ENCODE measurements around the gene TSPAN4.

TSPAN4 gene

DNA sequence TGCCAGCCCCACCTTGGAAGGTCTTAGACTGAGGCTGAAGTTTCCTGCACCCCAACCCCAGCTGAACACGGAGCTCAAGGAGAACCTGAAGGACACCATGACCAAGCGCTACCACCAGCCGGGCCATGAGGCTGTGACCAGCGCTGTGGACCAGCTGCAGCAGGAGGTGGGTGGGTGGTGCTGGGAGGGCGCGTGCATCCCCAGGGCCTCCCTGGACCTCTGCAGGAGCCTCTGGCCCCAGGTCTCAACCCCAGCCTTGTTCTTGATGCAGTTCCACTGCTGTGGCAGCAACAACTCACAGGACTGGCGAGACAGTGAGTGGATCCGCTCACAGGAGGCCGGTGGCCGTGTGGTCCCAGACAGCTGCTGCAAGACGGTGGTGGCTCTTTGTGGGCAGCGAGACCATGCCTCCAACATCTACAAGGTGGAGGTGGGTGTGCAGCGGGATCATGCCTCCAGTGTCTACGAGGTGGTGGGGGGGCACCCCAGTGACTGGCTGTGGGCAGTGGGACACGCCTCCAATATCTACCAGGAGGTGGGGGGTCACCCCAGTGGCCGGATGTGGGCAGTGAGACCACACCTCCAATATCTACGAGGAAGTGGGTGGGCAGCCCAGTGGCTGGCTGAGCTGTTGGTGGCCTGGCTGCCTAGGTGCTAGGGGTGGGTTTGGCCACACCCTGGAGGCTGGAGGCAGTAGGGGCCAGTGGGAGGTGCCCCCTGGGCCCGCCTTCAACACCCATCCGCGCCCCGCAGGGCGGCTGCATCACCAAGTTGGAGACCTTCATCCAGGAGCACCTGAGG, 5.3 kb upstream of the TSPAN4 start:
- no peak for DNase-seq

DNA sequence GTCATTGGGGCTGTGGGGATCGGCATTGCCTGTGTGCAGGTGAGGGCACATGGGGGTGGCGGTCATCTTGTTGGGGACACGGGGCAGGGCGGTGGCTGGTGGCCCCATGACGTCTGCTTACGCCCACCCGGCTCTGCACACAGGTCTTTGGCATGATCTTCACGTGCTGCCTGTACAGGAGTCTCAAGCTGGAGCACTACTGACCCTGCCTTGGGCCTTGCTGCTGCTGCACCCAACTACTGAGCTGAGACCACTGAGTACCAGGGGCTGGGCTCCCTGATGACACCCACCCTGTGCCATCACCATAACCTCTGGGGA, 4.7 kb upstream of the TSPAN4 start:
- DNase-seq, result no peak

DNA sequence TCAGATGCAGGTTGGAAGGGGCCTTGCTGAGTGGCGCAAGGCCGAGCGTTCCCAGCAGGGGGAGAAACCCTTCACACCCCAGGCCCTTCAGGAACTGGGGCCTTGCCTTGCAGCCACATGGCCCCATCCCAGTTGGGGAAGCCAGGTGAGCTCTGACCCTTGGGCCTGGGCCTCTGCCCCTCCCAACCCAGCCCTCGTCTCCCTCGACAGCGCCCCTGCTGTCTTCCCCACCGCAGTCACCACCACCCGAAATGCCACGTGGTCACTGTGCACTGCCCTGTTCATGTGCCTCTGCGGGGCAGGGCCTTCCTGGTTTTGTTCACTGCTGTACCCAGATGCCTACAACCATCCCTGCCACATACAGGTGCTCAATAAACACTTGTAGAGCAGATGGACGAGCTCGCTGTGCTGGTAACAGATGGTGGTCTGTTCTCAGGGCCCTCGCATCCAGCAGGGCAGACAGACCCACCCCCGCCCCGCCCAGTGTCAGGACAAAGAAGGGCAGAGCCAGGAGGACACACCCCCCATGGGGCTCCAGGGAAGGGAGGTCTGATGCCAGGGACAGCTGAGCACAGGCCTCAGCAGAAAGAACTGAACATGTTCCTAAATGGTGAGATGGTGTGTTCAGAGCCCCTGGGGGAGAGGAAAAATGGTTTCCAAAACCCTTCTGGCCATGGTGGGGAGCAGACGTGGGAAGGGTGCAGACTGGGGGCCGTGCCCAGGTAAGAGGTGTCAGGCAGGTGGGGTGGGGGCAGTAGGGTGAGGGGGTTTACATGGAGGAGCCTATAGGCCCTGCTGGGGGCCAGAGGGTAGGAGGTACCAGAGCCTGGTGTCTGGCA, 4.0 kb upstream of the TSPAN4 start:
- DNase-seq, result peak; percentile 22

DNA sequence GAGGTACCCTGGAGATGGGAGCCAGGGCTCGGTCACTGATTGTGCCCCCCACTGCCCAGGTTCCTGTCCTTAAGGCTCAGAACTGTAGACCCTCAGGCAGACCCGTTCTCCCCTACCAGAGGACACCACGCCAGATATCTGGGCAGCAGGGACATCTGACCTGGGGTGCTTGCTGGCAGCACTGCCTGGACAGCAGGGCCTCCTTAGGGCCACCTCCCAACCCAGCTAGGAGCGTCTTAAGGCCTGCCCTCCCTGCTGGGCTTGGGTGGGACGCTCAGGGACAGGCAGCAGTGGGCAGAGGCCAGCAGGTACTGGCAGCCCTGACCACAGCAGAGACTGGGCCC, 3.4 kb upstream of the TSPAN4 start:
- DNase-seq, result no peak

DNA sequence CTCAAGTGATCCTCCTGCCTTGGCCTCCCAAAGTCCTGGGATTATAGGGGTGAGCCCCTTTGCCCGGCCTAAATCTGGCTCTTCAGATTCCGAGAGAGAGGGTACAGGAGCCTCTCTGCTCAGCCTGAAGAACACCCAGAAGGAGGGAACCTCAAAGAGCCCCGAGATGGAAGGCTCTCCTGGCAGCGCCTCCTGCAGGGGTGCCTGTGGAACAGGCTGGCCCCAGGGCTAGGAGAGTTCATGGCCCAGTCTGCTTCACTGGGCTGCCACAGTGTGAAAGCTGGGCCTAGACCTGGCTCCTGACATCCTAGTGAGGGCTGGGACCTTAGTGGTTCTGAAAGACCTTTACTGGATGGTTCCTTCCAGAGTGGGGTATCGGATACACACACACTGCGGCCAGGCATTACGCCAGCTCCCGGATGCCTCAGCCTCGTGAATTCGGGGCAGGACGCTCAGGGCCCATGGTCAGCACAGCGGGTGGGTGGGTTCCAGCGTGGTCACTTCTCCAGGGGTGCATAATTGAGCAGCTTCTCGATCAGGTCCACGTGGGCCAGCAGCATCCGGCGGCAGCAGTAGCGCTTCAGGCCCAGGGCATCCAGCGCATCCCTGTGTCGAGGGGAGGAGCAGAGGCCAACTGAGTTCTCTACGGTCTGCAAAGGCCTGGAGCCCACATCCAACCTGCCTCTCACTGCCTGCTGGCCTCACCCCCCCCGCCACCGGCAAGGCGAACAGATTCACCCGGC, 2.6 kb upstream of the TSPAN4 start:
- DNase-seq, result no peak

DNA sequence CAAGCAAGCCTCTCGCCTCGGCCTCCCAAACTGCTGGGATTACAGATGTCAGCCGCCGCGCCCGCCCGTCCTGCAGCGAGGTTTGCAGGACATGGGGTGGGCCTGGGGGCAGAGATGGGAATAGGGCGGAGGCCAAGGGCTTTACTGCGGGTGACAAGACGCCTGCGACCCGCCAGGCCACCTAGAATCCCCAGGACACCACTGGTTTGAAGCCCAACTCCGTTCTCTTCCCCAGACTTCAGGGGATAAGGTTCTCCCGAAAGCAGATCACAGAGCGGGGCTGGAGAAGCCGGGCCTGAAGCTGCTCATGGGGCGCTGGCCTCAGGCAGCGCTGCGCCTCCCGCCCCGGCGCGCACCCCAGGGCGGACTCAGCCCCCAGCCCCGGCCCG, 677 bp upstream of the TSPAN4 start:
- no peak for DNase-seq

DNA sequence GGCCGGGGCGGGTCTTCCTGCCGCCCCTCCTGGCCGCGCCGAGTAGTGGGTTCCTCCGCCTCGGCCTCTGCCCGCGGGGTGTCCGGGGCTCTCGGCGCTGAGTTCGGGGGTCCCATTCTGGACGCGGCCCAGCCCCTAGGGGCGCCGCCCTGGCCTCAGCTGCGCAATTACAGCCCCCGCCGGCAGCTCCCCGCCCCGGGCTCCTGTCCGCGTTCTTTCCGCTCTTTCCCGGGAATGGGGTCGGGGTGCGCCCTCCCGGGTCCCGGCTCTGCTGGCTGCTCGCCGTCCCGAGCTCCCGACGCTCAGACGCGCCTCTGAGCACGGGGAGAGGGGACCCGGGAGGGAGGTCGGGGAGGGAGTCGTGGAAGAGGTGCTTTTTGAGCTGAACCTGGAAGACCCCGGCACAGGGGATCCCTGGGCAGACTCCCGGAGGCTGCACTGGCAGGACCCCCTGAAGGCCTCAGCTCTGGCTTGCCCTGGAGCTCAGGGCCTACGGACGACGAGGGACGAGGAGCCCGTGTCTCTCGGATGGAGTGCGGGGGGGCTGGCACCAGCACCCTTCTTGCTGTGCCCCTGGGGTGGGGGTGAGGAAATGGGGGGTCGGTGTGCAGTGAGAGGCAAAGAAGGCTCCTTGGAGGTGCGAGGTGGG, 558 bp downstream of the TSPAN4 start:
- DNase-seq, result no peak

DNA sequence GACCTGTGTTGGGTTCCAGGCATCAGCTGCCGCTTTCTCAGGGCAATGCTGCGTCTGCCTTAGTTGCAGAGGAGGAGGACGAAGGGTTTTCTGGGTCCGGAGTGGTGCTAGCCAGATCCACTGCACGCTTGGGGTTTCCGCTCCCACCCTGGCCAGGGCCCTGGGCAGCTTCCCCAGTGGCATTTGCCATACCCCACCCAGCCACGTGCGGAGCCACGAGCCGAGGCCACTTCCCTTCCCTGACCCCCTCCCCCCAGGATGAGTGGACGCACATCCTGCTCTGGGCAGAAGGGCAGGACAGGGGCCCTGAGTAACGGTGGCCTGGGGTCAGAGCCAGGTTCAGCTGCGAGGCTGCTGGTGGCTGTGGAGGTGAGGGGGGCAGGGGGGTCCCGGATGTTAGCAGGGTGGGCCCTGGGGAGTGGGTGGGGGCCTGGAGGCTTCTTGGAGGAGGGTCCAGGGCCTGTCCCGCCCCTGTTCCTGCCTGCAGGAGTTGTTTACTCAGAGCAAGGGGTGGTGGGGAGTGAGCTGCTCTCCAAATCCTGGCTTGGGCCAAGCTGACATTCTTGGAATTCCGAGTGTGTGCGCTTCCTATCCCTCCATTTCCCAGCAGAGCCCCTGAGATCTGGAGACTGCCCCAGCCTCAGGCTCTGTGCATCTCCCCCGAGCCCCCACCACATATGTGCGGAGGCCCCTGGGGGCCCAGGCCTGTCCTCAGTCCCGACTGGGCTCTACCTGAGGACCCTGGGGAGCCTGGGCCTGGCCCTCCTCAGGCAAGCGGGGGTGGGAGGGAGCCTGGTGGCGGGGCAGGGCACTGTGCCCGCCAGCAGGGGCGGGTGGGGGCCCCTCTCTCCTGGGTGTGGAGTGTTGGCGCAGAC, 1.4 kb downstream of the TSPAN4 start:
- DNase-seq, result peak; percentile 97

DNA sequence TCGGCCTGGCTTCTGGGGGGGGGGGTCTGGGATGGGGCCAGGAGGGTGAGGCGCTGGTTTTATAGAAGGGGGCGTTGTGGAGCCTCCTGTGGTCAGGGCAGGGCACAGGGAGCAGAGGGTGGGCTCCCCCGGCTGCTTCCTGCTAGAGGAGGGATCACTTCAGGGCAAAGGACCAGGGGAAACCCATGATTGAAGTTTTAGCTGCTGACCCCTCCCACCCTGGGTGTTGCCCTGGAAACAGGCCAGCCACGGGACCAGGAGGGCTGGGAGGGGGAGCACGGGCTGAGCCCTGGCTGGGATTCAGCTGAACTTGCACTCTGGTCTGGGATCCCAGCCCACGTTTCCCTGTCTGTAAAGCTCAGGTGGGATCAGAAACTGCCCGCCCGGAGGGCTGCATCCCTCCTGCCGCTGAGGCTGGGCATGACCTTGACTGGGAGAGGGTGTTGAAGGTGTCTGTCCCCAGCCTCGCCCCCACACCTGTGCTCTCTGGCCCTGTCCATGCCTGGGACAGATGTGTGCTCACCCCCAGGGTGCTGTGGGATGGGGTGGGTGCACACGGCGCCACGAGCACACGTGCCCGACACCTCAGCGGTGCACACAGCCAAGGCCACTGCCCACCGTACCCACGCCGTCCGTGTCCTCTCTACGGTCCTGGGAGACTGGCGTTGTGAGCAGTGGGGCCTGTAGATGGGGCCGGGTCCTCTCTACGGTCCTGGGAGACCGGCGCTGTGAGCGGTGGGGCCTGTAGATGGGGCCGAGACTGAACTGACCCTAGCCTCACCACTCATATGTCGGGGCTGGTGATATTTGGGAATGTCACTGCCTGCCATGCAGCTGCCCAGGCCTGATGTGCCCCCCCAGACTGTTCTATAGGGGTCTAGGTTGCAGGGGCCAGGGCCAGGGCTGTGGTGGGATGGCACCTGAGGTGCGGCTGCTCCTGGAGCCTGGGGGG, 2.3 kb downstream of the TSPAN4 start:
- DNase-seq, result peak; percentile 92

DNA sequence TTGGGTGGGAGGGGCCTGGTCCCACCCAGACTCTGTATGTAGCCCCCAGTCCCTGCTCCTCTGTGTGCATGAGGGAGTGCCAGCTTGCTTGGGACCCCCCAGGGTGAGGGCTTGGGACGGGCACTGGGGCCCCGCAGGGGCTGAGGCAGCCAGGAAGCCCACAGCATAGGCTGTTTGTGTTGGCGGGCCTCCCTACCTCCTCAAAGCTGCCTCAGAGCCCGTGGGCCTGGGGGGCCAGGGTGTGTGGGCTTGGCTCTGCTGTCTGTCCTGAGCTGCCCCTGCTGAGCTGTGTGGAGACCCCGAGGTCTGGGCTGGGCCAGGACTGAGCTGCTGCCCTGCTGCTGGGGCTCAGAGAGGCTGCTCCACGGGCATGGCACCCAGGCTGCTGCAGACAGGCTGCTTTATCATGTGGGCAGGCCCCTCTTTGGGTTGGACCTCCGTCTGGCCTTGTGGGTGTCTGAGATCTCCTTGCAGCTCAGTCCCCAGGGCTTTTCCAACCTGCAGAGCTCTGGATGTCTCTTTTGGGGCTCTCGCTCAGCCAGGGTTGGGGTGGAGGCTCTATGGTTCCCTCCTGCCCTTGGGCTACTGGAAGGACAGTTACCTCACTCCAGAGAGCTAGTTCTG, 3.3 kb downstream of the TSPAN4 start:
- DNase-seq, result peak; percentile 64

DNA sequence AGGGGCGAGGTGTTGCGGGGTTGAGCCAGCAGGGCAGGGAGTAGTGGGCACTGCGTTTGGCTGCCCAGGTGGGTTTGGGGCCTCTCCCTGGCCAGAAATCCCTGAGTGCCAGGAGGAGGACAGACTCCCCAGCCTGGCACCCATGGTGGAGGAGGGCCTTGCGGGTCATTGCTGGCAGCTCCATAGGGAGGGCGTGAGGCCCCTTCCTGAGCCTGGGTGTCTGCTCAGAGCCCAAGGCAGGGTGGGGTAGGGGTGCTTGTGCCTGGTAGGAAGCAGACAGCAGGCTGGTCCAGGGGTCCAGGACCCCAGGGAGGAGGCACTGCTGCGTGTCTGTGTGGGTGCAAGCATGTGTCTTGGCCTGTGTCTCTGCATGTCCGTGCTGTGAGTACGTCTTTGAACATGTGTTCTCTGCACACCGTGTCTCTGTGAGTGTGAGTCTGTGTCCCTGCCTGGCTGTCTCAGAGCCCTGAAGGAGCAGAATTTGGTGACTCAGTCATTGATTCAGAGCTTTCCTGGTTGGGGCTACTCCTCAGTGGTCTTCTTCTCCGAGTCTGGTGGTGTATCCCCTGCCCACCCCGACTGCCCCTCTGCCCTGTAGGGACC, 3.9 kb downstream of the TSPAN4 start:
- no peak for DNase-seq

DNA sequence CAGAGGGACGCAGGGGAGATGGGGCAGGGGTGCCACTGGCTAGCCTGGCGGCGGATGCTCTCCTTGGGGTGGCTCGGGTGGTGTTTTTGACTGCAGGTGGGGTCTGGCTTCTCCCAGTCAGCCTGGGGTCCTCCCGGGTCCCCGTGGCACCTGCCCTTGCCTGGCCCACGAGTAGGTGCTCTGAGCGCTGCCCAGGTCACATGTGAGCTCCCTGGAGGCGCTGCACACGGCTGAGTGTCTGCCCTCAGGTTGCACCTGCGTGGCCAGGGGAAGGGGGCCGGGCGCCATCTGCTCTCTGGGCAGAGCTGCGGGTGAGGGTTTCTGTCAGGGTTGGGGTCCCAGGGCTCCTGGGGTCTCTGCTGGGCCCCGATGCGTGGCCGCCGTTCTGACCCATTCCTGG, 5.2 kb downstream of the TSPAN4 start:
- no peak for DNase-seq

DNA sequence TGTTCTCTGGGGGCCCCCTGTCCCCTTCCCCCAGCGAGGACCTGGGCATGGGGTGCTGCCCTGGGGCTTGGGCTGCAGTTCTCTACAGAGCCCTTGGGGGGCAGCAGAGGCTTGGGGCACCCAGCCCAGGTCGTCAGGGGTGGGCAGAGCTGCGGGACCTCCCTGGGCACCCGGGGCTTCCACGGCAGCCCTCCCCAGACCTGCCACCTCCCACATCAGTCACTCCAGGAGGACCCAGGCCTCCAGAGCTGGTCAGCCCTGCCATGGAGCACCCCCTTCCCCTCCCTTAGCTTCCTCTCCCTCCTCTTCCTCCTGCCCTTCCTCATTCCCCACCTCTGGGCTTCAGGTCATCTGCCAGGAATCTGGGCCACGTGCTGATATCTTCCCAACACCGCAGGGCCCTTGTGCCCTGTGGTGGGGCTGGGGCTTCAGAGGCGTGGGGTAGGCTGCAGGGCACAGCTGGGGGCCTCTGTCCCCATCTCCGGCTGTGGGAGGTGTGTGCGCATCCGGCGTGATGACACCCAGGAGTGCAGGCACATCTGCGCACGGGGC, 5.8 kb downstream of the TSPAN4 start:
- DNase-seq, result no peak

DNA sequence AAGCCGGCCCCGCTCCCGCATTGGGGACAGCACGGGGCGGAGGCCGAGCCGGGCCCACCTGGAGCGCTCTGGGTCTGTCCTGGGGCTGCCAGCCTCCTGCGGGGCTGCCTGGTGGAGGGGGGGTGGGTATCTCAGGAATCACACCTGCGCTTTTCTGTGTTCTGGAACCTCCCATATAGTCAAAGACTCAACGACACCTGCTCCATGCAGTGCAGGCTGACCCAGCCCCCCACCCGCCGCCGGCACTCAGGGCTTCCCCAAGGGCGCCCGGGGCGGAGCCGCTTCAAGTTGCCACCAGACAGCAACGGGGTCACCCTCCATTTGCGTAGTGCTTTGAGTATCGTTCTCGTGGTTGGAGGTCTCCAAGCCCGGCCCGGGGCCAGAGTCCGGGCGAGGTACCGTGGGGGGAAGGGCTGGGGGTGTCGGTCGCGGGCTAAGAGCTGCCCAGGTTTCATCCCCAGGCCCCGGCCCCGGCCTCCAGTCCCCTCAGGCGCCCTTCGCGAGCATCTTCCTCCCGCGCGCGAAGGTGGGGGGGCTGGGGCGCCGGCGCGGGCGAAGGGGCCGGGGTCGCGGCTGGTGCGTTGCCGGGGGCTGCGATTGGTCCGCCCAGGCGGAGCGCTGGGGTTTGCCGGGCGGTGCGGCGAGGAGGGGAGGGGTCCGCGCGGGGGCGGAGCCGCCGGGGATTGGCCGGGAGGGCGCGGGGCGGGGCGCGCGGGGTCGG, 6.6 kb downstream of the TSPAN4 start:
- DNase-seq, result no peak

DNA sequence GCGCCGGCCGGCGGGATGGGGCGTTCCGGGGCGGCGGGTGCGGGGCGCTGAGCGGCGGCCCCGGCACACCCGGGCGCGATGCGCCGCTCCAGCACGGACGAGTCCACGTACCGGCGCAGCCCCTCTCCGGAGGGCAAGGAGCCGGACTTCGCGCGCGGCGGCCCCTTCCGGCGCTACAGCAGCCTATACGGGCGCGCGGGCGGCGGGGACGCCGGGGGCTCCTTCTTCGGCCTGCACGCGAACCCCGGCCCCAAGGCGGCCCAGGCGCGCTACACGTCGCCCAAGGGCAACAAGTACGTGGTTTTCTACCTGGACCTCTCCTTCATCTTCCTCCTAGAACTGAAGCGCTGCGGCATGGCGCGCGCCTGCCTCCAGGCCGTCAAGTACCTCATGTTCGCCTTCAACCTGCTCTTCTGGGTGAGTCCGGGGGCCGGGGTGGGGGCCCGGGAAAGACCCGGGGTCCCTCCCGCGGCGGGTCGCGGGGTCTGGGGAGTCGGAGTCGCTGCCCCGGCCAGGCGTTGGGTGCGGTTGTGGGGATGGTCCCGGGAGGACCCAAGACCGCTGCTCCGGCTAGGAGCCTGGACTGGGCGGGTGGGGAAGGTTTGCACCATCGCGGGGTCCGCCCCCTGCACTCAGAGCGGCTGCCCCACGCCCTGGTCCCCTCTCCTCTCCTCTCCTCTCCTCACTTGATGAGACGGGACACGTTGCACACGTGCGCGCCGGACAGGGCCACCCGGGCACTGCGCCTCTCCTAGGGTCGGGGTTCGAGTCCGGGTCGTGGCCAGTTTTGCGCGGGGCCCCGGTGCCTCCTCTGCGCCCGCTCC, 7.5 kb downstream of the TSPAN4 start:
- no peak for DNase-seq

DNA sequence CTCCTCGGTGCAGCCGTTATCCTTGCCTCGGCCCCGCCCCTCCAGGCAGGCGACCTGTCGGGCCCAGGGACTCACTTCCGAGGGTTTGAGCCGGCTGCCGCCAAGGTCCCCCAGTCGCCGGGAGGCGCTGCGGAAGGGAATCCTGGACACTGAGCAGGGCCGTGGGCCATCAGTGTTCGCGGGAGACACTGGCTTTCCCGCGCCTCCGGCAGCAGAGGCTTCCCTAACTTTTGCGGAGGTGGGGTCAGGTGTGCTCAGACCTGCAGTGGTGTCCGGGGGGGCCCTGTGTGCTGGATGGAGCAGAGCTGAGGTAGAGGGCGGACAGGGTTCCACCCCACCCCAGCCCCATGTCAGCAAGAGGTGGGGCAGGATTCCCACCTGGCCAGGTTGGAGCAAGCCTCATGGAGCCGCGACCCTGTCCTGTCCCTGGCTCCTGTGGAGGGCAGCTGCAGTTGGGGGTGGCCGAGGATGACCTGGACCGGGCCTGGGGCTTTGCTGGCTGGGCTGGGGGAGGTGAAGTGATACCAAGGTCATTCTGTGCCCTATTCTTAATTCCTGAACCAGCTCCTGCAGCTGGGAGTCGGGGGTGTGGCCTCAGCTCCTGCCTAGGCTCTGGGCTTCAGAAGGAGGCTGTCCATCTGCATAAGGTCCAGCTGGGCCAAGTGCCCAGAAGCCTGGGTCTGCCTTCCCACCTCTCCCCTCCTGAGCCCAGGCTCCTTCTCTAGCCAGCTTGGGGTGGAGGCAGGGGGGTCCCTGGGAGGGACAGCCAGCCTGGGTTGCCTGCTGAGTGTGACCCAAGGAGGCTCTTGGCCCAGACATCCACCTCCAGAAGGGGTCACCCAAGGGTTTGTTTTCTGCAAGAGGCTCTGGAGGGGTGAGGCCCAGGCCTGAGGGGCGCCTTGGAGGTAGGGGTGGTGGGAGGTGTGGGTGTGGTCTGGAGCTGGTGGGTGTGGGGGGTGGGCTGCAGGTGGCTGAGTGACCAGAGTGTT, 8.4 kb downstream of the TSPAN4 start:
- DNase-seq, result no peak

DNA sequence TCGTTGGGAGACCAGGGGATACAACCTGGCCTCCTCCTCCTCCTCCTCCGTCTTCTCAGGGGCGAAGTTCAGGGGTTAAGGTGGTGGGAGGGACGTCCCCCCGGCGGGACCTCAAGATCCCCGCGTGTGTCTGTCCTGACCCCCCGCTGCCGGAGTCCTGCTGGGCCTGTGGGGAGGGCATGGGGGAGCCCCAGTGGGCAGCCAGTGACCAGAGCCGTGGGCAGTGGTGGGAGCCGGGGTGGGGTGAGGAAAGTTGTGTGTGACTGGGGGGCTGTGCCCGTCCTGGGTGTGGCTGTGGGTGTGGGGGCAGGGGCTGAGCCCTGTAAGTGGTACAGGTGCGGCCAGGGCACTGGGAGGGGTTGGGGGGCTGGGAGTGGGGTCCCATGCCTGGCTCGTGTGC, 10.1 kb downstream of the TSPAN4 start:
- DNase-seq, result no peak
